ENCODE data around the gene ACE.

ACE gene

DNA sequence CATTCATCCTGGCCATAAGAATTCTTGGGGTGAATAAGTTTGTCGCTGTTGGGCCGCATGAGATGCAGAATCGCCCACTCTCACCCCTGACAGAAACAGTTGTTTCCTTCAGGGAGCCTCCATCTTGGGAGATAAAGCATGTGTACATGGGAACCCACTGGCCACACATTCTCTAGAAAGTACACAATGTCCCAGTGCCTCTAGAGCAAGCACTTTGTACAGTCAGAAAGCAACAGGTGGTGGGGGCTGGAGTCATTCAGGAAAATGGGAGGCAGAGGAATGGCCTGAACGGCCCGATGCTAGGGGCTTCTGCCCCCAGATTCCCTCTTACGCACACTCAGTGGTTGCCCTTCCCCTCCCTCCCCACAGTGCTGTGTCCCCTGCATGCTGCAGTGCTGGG is 16.1 kb downstream of the ACE start:
- no peak for DNase-seq

DNA sequence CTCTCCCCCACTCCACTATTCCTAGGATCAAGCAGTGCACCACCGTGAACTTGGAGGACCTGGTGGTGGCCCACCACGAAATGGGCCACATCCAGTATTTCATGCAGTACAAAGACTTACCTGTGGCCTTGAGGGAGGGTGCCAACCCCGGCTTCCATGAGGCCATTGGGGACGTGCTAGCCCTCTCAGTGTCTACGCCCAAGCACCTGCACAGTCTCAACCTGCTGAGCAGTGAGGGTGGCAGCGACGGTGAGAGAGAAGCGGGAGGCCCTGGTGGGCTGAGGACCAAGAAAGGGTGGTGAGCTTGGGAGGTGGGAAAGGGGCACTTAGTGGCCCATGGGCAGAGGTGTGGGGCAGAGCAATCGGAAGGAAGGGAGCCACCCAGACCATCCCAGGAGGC is 16.6 kb downstream of the ACE start:
- DNase-seq, result no peak

DNA sequence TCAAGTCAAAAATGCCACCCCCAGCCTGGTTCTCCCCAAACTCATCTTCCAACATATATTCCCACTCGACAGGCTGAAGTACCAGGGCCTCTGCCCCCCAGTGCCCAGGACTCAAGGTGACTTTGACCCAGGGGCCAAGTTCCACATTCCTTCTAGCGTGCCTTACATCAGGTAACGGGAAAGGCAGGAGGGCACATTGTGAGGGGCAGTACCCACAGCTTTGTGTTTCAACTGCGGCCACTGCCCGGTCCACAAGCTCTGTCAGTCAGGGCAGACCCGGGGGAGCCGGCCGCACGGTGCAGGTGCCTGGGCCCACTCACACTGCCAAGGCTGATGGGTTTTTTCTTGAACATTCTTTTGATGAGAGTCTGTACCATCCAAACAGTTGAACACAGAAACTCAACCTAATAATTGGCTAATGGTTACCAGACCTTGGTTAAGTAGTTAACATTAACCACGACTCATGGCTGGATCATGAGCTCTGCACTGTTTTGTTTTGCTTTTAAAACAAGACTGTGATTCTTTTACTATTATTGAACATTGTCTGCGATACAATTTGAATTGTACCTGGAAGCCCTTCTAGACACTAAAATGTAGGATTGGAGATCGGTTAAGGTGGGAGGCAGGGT is 17.6 kb downstream of the ACE start:
- no peak for DNase-seq

DNA sequence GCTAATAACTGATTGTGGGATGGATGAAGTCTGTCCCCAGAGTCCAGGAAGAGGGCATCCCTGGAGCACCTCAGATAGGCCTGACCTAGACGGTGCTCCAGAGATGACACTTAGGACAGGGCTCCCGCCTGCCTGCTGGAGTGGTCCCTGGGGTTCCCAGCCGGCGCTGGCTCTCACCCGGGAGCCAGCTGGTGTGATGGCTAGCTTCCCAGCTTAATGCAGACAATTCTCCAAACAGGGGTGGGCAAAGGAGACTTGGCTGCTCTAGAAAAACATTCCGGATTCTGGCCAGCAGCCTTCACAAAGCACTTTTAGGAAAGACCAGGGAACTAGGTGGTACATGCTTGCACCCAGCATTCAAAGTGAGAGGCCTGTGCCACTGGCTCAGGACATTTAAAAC is 18.6 kb downstream of the ACE start:
- no peak for DNase-seq

DNA sequence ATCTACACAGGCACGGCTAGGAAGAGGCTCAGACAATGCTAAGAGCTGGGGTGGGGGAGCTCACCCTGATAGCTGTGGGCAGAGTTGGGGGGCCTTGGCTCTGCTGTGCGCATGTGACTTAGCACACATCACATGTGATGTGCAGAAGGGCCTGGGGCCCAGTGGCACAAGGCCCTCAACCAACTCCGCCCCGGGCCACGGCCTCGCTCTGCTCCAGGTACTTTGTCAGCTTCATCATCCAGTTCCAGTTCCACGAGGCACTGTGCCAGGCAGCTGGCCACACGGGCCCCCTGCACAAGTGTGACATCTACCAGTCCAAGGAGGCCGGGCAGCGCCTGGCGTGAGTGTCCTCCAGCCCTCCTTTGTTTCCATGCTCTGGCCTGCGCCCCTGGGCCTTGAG is 19.3 kb downstream of the ACE start:
- DNase-seq, result no peak

DNA sequence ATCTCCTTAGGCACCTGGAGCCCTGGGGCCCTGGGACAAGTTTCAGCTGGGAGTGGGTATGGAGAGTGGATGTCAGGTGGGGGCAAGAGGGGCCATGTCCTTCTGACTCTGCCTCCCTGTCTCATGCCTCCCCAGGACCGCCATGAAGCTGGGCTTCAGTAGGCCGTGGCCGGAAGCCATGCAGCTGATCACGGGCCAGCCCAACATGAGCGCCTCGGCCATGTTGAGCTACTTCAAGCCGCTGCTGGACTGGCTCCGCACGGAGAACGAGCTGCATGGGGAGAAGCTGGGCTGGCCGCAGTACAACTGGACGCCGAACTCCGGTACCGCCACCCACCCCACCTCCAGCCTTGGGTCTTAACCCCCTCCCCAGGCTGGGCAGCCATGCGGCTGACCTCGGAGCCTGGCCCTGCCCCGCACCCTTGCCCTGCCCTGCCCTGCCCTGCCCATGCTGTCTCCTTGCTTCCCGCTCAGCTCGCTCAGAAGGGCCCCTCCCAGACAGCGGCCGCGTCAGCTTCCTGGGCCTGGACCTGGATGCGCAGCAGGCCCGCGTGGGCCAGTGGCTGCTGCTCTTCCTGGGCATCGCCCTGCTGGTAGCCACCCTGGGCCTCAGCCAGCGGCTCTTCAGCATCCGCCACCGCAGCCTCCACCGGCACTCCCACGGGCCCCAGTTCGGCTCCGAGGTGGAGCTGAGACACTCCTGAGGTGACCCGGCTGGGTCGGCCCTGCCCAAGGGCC is 20.0 kb downstream of the ACE start:
- DNase-seq, result no peak

DNA sequence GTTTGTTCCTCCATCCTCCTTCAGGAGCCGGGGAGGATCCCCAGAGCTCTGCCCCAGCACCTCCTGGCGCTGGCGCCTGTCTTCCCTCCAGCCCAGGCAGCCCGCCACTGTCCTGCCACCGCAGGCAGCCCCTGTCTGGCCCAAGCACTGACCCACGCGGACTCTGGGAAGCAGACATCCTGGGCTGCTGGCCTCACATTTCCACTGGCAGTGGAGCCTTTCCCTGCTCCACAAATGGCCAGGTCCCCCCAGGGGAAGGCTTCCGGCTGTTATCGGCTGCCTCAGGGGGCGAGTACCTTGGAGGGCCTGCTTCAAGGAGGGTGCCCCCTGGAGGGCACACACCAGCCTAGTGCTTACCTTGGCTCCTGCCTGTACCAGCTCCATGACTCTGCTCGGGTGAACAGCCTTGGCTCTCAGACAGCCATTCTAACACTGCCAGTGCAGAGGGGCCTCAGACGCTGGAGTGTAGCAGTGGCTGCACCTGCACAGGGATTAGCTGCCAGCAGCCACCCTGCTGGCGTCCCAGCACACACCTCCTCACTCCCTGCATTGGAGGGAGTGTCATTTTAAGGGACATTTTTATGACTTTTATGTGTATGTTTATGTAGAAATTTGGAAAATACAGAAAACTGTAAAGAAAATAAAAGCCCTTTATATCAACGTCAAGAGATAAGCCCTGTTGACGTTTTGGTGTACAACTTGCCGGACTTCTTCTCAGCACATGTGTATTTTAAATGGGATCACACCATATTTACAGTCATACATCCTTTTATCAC is 21.0 kb downstream of the ACE start:
- DNase-seq, result peak; percentile 43

DNA sequence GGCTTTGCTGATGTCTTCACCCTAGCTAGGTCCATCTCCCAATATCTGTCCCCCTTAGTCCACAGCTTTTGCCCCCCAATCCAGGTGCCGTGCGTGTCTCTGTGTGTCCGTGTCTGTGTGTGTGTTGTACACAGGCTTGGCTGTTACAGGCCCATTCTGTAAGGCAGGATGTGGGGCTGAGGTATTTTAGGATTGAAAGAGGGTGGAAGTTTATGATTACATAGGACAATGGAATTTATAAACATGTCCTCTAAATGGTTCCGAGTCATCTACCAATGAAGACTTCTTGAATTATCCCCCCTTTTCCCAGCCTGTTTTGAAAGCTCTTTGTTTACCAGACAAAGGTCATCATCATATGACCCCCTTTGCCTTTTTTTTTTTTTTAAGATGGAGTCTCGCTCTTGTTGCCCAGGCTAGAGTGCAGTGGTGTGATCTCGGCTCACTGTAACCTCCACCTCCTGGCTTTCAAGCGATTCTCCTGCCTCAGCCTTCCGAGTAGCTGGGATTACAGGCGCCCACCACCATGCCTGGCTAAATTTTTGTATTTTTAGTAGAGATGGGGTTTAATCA is 21.9 kb downstream of the ACE start:
- no peak for DNase-seq

DNA sequence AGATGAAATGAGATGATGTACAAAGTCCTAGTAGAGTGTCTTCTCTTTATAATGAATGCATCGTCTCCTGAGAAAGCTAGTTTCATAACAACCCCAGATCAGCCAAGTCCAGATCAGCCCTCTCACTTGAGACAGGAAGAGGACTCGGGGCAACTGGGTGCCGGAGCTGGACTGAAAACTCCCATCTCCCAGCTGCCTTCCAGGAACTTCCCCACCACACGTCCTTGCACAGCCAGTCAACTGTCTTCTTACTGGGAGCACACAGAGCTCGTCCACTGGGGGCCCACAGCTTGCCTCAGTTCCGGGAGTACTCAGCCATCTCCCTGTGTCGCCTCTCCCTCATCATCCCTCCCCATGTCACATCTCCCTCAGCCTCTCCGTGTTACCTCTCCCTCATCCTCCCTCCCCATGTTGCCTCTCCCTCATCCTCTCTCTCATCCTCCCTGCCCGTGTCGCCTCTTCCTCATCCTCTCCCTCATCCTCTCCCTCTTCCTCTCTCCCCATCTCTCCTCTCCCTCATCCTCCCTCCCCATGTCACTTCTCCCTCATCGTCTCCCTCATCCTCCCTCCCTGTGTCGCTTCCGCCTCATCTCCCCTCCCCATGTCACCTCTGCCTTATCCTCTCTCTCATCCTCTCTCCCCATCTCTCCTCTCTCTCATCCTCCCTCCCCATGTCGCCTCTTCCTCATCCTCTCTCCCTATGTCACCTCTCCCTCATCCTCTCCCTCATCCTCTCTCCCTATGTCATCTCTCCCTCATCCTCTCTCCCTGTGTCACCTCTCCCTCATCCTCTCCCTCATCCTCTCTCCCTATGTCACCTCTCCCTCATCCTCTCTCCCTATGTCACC is 23.9 kb downstream of the ACE start:
- DNase-seq, result no peak

DNA sequence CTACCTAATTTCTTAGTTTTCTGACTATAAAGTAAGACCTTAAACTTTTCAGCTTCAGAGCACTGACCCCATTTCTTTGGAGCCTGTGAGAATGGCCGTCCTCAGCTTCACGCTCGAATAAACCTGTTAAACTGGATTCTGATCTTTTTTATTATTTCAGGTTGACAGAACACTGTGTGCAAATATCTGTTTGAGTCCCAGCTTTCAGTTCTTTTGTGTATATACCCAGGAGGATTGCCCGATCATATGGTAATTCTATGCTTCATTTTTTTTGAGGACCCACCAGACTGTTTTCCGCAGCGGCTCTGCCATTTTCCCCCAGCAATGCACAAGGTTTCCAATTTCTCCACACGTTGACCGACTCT is 26.5 kb downstream of the ACE start:
- no peak for DNase-seq

DNA sequence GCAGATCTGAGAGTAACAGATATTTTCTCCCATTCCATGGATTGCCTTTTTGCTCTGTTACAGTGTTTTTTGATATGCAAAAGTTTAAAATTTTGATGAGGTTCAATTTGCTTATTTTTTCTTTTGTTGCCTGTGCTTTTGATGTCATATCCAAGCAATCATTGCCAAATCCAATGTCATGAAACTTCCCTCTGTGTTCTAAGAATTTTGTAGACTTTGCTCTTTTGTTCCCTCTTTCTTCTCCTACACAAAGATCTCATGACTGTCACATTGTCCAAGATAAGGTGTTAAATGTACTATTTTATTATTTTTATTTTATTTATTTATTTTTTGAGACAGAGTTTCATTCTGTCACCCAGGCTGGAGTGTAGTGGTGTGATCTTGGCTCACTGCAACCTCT is 27.4 kb downstream of the ACE start:
- no peak for DNase-seq

DNA sequence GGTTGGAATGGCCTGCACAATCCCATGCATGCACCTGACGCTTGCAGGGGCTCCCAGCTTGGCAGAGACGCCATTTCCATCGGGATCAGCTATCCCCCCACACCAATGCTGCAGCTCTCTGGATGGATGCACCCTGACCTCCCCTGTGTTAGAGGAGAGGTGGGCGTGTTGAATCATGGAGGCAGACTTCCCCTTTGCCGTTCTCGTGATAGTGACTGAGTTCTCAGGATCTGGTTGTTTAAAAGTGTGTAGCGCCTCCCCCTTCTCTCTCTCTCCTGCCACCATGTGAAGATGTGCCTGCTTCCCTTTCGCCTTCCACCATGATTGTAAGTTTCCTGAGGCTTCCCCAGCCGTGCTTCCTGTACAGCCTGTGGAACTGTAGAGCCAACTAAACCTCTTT is 28.5 kb downstream of the ACE start:
- no peak for DNase-seq

DNA sequence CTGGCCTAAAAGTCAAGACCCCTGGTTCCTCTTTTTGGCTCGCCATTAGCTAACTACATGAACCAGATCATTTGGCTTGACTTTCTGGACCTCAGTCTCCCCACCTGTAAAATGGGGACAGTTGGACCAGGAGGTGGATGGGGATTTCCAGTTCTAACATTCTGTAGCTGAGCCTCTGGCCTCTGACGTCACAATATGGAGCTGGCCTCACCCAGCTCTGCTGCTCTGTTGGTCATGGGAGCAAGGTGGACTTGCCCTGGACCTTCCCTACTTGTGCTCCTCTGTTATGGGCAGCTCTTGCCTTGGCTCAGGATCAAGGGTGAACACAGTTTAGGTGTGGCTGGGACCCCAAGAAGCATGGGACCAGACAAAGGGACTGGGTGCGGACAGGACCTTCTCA is 29.8 kb downstream of the ACE start:
- DNase-seq, result no peak

DNA sequence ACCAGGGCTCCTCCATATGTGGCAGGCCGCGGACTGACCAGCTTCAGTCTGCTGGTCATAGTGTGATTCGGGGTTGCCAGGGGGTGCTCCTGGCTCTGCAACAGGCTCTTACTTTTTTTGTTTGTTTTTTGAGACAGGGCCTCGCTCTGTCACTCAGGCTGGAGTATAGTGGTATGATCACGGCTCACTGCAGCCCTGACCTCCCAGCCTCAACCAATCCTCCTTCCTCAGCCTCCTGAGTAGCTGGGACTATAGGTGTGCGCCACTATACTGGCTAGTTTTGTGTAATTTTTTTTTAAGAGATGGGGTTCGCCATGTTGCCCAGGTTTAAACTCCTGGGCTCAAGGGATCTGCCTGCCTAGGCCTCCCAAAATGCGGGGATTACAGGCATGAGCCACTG is 34.5 kb downstream of the ACE start:
- no peak for DNase-seq

DNA sequence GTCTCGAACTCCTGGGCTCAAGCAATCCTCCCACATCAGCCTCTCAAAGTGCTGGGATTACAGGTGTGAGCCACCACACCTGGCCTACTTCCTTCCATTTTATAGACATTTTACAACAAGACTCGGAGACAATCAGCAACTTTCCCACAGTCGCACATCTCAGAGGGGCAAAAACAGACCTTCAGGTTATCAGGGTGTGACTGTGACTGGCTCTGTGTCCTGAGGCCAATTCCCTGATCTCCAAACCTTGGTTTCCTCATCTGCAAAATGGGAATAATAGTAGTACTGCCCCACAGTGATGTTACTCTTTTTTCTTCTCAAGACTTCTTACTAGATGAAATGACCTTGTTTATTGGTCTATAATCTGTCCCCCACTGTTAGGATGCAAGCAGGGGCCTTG is 35.5 kb downstream of the ACE start:
- no peak for DNase-seq

DNA sequence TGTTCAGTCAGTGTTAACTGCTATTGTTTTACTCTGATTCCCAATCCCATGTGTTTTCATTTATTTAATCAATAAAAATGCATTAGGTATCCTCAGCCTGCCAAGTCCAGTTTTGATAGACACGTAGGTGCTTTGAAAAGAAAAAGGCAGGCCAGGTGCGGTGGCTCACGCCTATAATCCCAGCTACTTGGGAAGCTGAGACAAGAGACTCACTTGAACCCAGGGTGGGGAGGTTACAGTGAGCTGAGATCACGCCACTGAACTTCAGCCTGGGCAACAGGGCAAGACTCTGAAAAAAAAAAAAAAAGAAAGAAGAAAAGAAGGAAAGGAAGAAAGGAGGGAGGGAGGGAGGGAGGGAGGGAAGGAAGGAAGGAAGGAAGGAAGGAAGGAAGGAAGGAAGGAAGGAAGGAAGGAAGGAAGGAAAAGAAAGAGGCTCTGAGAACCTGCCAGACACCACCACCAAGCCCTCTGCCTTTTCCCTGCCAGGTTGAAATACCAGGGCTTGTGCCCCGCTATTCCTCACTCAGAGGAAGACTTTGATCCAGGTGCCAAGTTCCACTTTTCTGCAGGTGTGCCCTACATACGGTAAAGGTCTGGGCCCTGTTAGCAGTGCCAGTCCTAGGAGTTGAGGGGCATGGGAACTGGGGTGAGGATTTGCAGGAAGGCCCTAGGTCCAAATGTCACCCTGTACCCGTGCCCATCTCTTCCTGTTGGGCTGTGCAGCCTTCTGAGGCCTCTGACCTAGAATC is 36.2 kb downstream of the ACE start:
- DNase-seq, result no peak

DNA sequence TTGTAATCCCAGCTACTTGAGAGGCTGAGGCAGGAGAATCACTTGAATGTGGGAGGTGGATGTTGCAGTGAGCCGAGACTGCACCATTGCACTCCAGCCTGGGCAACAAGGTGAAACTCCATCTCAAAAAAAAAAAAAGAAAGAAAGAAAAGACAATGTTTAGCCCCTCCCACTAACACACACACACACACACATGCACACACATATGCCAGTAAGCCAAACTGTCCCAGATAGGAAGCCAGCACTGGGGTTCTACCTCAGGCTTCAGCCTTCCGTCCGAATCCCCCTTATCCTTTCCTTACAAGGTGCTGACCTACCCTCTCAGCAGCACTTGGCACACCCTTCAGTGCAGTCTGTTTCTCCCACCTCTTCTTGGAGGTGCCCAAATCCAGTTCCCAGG is 37.6 kb downstream of the ACE start:
- peak; percentile 44 for DNase-seq

DNA sequence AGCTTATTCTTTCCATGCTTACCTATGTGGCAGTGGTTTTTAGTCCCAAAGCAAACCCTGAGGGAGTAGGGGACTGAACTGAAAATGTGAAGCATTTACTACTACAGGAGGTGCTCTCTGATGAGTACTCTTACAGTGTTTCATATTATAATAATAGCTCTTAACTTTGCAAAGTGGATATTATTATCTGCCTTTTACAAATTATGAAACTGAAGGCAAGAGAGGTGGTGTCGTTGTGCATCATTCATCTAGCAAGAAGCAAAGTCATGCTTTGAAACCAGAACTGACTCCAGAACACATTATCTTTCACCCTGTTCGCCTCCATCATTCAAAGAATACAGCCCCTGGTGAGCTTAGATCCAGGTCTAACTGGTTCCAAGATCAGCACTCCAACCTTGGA is 38.1 kb downstream of the ACE start:
- DNase-seq, result peak; percentile 44

DNA sequence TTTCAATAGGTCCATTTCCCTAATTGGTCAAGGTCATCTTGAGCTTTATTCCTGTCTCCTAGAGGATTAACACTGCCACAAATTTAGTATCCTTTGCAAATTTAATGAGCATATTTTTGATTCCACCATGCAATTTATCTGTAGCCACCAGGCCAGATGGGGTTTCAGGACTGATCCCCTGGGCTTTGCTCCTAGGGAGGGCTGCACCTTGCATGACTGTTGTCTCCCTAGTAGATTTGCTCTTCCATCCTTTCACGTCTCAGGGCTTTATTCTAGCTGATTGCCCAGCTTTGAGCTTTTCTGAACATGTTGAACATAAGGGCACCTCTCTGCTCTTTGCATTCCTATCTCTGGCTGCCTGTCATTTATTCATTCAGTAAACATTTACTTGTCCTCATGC is 38.6 kb downstream of the ACE start:
- no peak for DNase-seq

DNA sequence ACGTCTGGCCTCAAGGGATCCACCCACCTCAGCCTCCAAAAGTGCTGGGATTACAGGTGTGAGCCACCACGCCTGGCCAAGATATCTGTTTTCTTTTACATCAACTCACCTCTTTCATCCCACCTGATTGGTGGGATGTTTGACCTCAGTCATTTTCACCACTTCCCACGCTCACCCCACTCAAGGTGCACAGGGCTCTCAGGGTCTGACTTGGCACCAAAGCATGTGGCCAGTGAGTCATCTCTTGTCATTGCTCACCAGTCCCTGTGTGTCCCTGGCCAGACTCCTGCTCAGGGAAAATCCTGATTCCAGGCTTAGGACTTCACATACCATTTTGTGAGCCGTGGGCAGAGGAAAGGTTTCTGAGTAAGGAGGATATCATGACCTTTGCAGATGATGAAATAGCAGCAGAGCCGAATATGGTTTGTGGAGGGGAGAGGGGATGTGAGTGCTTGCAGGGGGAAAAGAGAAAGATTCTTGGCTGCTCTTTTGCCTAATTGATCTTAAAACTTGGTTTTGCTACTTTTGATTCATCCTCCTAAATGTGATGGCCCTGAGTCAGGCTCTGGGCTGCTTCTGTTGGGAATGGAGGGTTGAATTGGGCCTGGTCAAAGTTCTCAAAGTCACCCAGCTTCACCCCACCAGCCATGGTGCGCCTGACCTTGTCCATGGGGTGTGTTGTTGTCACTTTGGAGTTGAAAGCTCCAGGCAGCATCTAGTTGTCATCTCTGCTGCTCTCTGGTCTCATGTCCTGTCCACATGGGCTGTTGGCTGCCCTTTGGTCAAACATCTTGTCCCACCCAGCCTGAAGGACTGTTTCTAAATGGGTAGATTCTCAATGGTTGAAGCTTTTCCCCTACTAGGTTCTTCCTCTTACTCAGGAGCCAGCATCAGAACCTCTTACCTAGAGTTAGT is 40.3 kb downstream of the ACE start:
- DNase-seq, result no peak
